Mesenchymal stem cell (in vitro differentiated cells and primary cell): Measurements from ENCODE around the gene PVR.

Experiments
- DNase-seq: peaks from one replicate; pipeline ENCODE4 v3.0.0-alpha.2; 2013
- H2AFZ ChIP-seq: one replicate; pipeline ENCODE4 v1.6.1; 2013; ENCODE audit warnings: low read depth, mild to moderate bottlenecking, control low read depth, inconsistent platforms, low read length, moderate library complexity
- H2AK5ac ChIP-seq: 2 replicates; pipeline ENCODE4 v1.6.1; 2013; ENCODE audit warnings: low read length, moderate library complexity, mild to moderate bottlenecking, inconsistent platforms; ENCODE audit not compliant: severe bottlenecking
- H2BK120ac ChIP-seq: one replicate; pipeline ENCODE4 v1.6.1; 2013; ENCODE audit warnings: low read depth, mild to moderate bottlenecking, inconsistent platforms, low read length, moderate library complexity
- H2BK12ac ChIP-seq, 2 experiments: one replicate each; pipeline ENCODE4 v1.6.1; 2013; ENCODE audit warnings: inconsistent platforms in 2 of 2, low read length in 2 of 2, mild to moderate bottlenecking in 2 of 2, moderate library complexity in 2 of 2, control low read depth in 1 of 2
- H2BK15ac ChIP-seq: one replicate; pipeline ENCODE4 v1.6.1; 2013; ENCODE audit warnings: mild to moderate bottlenecking, low read depth, inconsistent platforms; ENCODE audit not compliant: poor library complexity, severe bottlenecking
- H2BK5ac ChIP-seq: 2 replicates; pipeline ENCODE4 v1.6.1; 2013; ENCODE audit warnings: low read depth, mild to moderate bottlenecking, low read length, control low read depth, inconsistent platforms; ENCODE audit not compliant: poor library complexity, severe bottlenecking
- H3K14ac ChIP-seq, 2 experiments: one replicate each; pipeline ENCODE4 v1.6.1; 2013; ENCODE audit warnings: inconsistent platforms in 2 of 2, low read length in 2 of 2, control low read depth in 1 of 2, mild to moderate bottlenecking in 1 of 2, moderate library complexity in 1 of 2
- H3K18ac ChIP-seq, 2 experiments: one replicate each; pipeline ENCODE4 v1.6.1; 2013; ENCODE audit warnings: inconsistent platforms in 2 of 2, low read length in 2 of 2, control low read depth in 1 of 2, low read depth in 1 of 2, mild to moderate bottlenecking in 1 of 2
- H3K23ac ChIP-seq, 2 experiments: one replicate each; pipeline ENCODE4 v1.6.1; 2013; ENCODE audit warnings: inconsistent platforms in 2 of 2, low read length in 2 of 2, mild to moderate bottlenecking in 2 of 2, moderate library complexity in 2 of 2, control low read depth in 1 of 2
- H3K27ac ChIP-seq: 2 replicates; pipeline ENCODE4 v1.5.1; 2013; ENCODE audit warnings: mild to moderate bottlenecking, moderate library complexity, low read length, control low read depth, inconsistent platforms; ENCODE audit not compliant: poor library complexity, severe bottlenecking
- H3K27me3 ChIP-seq, 2 experiments: 2 replicates each; pipeline versions ENCODE4 v1.6.1 to v1.7.0; 2013; ENCODE audit warnings: low read length in 2 of 2, mild to moderate bottlenecking in 2 of 2, moderate library complexity in 2 of 2, control low read depth in 1 of 2, inconsistent platforms in 1 of 2; ENCODE audit not compliant: control insufficient read depth in 1 of 2, insufficient read depth in 1 of 2
- H3K36me3 ChIP-seq, 2 experiments: 2 replicates each; pipeline versions ENCODE4 v1.6.1 to v1.7.0; 2013; ENCODE audit warnings: low read length in 2 of 2, control low read depth in 1 of 2, inconsistent platforms in 1 of 2, low read depth in 1 of 2, mild to moderate bottlenecking in 1 of 2; ENCODE audit not compliant: insufficient read depth in 2 of 2, control insufficient read depth in 1 of 2
- H3K4ac ChIP-seq, 2 experiments: one replicate each; pipeline ENCODE4 v1.6.1; 2013; ENCODE audit warnings: inconsistent platforms in 2 of 2, low read length in 2 of 2, mild to moderate bottlenecking in 2 of 2, moderate library complexity in 2 of 2, control low read depth in 1 of 2, low read depth in 1 of 2
- H3K4me1 ChIP-seq: 2 replicates; pipeline ENCODE4 v1.6.1; 2013; ENCODE audit warnings: low read depth, low read length, control low read depth; ENCODE audit not compliant: control insufficient read depth, insufficient read depth
- H3K4me2 ChIP-seq: 2 replicates; pipeline ENCODE4 v1.6.1; 2013; ENCODE audit warnings: low read length, mild to moderate bottlenecking, inconsistent platforms; ENCODE audit not compliant: poor library complexity, severe bottlenecking
- H3K4me3 ChIP-seq, 2 experiments: 2 replicates each; pipeline versions ENCODE4 v1.5.1 to v1.7.0; 2013; ENCODE audit warnings: low read length in 2 of 2, mild to moderate bottlenecking in 2 of 2, control low read depth in 1 of 2, low read depth in 1 of 2; ENCODE audit not compliant: insufficient read depth in 1 of 2
- H3K79me1 ChIP-seq: replicated peaks from 2 replicates; pipeline ENCODE4 v1.6.1; 2013; ENCODE audit warnings: mild to moderate bottlenecking, control low read depth, low read length, inconsistent platforms; ENCODE audit not compliant: poor library complexity, severe bottlenecking
- H3K9ac ChIP-seq: 2 replicates; pipeline ENCODE4 v1.7.0; 2013; ENCODE audit warnings: mild to moderate bottlenecking, low read length, moderate library complexity
- H3K9me3 ChIP-seq: 2 replicates; pipeline ENCODE4 v1.7.0; 2013; ENCODE audit warnings: mild to moderate bottlenecking, low read length; ENCODE audit not compliant: control insufficient read depth
- H4K8ac ChIP-seq: one replicate; pipeline ENCODE4 v1.6.1; 2013; ENCODE audit warnings: inconsistent platforms, mild to moderate bottlenecking, low read length, moderate library complexity
- H4K91ac ChIP-seq: one replicate; pipeline ENCODE4 v1.6.1; 2013; ENCODE audit warnings: mild to moderate bottlenecking, low read length, inconsistent platforms
- WGBS: methylation state at CpG from one replicate; pipeline ENCODE4 v1.1.7; 2013; ENCODE audit warnings: mixed read lengths; 5-methylcytosine and 5-hydroxymethylcytosine counted together

PVR gene

DNA sequence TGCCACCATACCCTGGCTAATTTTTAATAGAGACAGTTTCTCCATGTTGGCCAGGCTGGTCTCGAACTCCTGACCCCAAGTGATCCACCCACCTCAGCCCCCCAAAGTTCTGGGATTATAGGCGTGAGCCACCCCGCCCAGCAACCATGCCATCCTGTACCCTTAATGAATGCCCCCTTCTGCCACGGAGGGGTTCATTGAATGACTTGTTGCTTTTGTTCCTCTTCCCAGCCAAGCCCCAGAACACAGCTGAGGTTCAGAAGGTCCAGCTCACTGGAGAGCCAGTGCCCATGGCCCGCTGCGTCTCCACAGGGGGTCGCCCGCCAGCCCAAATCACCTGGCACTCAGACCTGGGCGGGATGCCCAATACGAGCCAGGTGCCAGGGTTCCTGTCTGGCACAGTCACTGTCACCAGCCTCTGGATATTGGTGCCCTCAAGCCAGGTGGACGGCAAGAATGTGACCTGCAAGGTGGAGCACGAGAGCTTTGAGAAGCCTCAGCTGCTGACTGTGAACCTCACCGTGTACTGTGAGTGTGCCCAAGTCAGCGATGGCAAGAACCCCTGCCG lies 6.0 kb downstream of the PVR start:
- Histone ChIP-seq H2BK12ac (no peak overlapping the region), H3K9ac (no peak overlapping the region), H3K9me3 (no peaks in the 10 kb centered on the region), H3K36me3 (peaks cover 46 to 79% of the 10 kb centered on the region in 2 experiments), H3K27me3 (no peaks in the 10 kb centered on the region), H3K4ac (no peak overlapping the region), H3K27ac (no peak overlapping the region), H2AFZ (no peak overlapping the region), H4K8ac (no peak overlapping the region), H3K4me1 (peaks cover 16% of the 10 kb centered on the region), H4K91ac (no peak overlapping the region), H3K4me2 (no peak overlapping the region), H2BK15ac (no peak overlapping the region), H2BK5ac (no peak overlapping the region), H2AK5ac (no peak overlapping the region), H3K18ac (no peak overlapping the region), H2BK120ac (no peak overlapping the region), H3K23ac (peak overlapping the region in 1 of 2 experiments; percentile 27), H3K14ac (no peak overlapping the region), H3K79me1 (peaks cover 41% of the 10 kb centered on the region), H3K4me3 (no peak overlapping the region)
- 98% methylated on average over 15 of the region's 15 CpGs for WGBS
- no peak for DNase-seq

DNA sequence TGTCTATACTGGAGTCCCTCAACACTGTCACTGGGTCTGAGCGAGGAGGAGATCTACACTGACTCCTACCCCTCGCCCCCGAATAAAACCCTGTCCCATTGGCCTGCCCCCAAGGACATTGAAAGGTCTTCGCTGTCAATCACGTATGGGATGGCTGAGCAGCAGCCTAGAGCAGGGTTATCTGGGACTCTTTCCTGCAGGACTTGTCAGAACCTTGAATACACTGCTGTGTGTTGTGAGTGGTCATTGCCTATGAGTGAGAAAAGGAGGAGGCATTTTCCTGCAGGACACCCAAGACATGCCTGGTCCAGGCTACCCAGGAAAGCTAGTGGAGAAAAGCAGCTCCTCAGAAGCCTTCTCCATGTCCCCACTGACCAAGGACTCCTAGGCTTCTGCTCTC lies 9.6 kb downstream of the PVR start:
- Histone ChIP-seq H3K4me2 (no peak overlapping the region), H4K8ac (no peak overlapping the region)

DNA sequence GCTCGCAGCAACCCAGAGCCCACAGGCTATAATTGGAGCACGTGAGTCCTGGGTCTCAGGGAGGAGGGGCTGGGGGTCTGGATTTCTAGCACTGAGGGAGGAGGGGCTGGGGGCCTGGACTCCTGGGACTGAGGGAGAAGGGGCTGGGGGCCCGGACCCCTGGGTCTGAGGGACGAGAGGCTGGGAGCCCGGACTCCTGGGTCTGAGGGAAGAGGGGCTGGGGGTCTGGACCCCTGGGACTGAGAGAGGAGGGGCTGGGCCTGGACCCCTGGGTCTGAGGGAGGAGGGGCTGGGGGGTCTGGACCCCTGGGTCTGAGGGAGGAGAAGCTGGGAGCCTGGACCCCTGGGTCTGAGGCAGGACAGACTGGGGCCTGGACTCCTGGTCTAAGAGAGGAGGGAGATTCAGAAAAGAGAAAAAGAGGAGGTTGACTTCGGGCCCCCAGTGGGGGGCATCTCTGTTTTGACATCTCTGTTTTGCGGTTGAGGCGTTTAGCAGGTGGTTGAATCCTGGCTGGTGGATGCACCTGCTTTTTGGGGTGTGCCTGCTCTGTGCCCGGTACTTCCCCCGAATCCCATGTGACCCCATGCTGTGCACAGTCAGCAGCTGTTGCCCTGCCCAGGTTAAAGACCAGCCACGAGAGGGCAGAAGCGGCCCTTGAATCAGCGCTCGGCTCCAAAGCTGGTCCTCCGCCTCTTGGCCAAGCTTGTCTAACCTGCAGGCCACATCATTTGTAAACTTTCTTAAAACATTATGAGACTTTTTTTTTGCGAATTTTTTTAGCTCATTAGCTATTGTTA lies 10.5 kb downstream of the PVR start:
- H3K18ac ChIP-seq, result no peak overlapping the region
- no peak overlapping the region for H2BK15ac ChIP-seq
- no peak overlapping the region for H3K27ac ChIP-seq
- 82% methylated on average over 14 of the region's 16 CpGs for WGBS
- no peak overlapping the region for H4K91ac ChIP-seq
- no peak overlapping the region for H2BK120ac ChIP-seq
- peaks cover 7% of the 10 kb centered on the region for H3K4me1 ChIP-seq
- DNase-seq, result peak; percentile 52
- no peak overlapping the region for H3K23ac ChIP-seq
- H2BK12ac ChIP-seq, result no peak overlapping the region
- H3K4ac ChIP-seq, result no peak overlapping the region
- H3K9ac ChIP-seq, result no peak overlapping the region
- H3K14ac ChIP-seq, result no peak overlapping the region
- no peak overlapping the region for H3K4me2 ChIP-seq
- no peak overlapping the region for H3K4me3 ChIP-seq
- H3K79me1 ChIP-seq, result peaks cover 46% of the 10 kb centered on the region
- H2AFZ ChIP-seq, result no peak overlapping the region
- peaks cover 65 to 88% of the 10 kb centered on the region in 2 experiments for H3K36me3 ChIP-seq
- H3K9me3 ChIP-seq, result no peaks in the 10 kb centered on the region
- H2AK5ac ChIP-seq, result no peak overlapping the region
- H4K8ac ChIP-seq, result no peak overlapping the region
- no peaks in the 10 kb centered on the region for H3K27me3 ChIP-seq
- H2BK5ac ChIP-seq, result no peak overlapping the region

More for the DNA sequence above, 9.6 kb downstream of the PVR start:
- no peak overlapping the region for H2BK120ac ChIP-seq
- peaks cover 9% of the 10 kb centered on the region for H3K4me1 ChIP-seq
- peak overlapping the region in 1 of 2 experiments; percentile 67 for H3K23ac ChIP-seq
- H3K9me3 ChIP-seq, result no peaks in the 10 kb centered on the region
- H2BK15ac ChIP-seq, result no peak overlapping the region
- H2AFZ ChIP-seq, result no peak overlapping the region
- H3K79me1 ChIP-seq, result peaks cover 45% of the 10 kb centered on the region
- H3K9ac ChIP-seq, result no peak overlapping the region
- no peak overlapping the region for H2AK5ac ChIP-seq
- no peak overlapping the region for H2BK5ac ChIP-seq
- WGBS, result 98% methylated on average over 5 of the region's 5 CpGs
- H3K18ac ChIP-seq, result no peak overlapping the region
- H3K4ac ChIP-seq, result no peak overlapping the region
- no peak overlapping the region for H2BK12ac ChIP-seq
- no peak overlapping the region for H3K4me3 ChIP-seq
- peaks cover 61 to 86% of the 10 kb centered on the region in 2 experiments for H3K36me3 ChIP-seq
- no peaks in the 10 kb centered on the region for H3K27me3 ChIP-seq
- no peak for DNase-seq
- H4K91ac ChIP-seq, result no peak overlapping the region
- H3K27ac ChIP-seq, result no peak overlapping the region
- no peak overlapping the region for H3K14ac ChIP-seq

DNA sequence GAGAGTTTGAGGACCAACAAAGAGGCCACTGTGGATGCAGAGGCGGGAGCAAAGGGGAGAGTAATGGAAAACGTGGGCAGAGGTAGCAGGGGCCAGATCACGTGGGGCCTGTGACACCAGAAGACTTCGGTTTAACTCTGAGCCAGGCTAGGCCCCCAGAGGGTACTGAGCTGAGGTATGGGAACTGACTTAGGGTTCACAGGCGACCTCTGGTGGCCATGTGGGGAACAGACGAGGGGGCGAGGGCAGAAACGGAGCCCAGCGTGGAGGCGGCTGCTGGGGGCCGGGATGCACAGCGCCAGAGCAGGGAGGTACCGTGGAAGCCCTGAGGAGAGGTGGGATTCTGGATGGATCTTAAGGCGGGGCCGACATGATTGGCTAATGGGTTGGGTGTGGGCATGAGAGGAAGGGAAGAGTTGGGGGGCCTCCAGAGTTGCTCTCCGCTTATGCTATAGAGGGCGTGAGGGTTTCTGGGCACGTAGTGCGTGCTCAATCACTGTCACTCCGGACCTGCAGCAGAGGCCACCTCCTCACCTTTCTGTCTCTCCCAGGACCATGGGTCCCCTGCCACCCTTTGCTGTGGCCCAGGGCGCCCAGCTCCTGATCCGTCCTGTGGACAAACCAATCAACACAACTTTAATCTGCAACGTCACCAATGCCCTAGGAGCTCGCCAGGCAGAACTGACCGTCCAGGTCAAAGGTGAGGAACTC lies 13.7 kb downstream of the PVR start:
- Histone ChIP-seq H3K36me3 (peaks cover 70 to 85% of the 10 kb centered on the region in 2 experiments), H3K4me3 (peak overlapping the region in 1 of 2 experiments; percentile 4), H3K4me2 (no peak overlapping the region), H3K18ac (no peak overlapping the region), H2BK15ac (no peak overlapping the region), H2BK5ac (no peak overlapping the region), H2AFZ (no peak overlapping the region), H2BK12ac (no peak overlapping the region), H3K9me3 (no peaks in the 10 kb centered on the region), H3K4me1 (peaks cover 7% of the 10 kb centered on the region), H2AK5ac (no peak overlapping the region), H3K79me1 (peaks cover 39% of the 10 kb centered on the region), H3K27me3 (no peaks in the 10 kb centered on the region), H3K23ac (no peak overlapping the region), H3K4ac (no peak overlapping the region), H4K91ac (no peak overlapping the region), H3K27ac (no peak overlapping the region), H2BK120ac (no peak overlapping the region), H3K9ac (no peak overlapping the region), H3K14ac (no peak overlapping the region), H4K8ac (no peak overlapping the region)
- WGBS, result 59% methylated on average over 24 of the region's 25 CpGs
- peak; percentile 68 for DNase-seq
